HepG2 (cell line): ENCODE data around the gene RCC1. TPM values are rescaled to one million over a fixed set of nuclear protein-coding genes. Genes with fewer than 3 reads are reported as not detected.
A peak's percentile ranks its signal among the peaks of the same experiment; 100 is the strongest.
"Not testable (repeated sequence)": the region's sequence is repeated elsewhere in the genome, so short reads cannot be mapped to it uniquely, and the experiment has no call there.

ENCODE experiments used
- ATAC-seq: fragments of 200-7000 bp; cut with Tn5 transposase; 3 replicates; pipeline ENCODE4 v1.9.1; 2020; ENCODE audit warnings: mild to moderate bottlenecking, moderate library complexity
- BruUV-seq: library from RNA; stranded (reverse); fragments of 400-500 nt; replicated peaks from 2 replicates; lab custom pipeline; 2021; lab: Mats Ljungman, UMichigan
- CTCF ChIA-PET: fragments of 300-600 bp; formaldehyde crosslinking; extraction: SDS; loops from one replicate; lab custom pipeline; 2021; ENCODE audit warnings: low total read pairs, inconsistent platforms, low intra/inter-chr PET ratio; lab: Yijun Ruan, JAX
- POLR2A ChIA-PET: fragments of 350-600 bp; sonication (Branson Sonifier 250); formaldehyde crosslinking; loops from one replicate; lab custom pipeline; 2020; ENCODE audit warnings: antibody characterized with exemption, inconsistent platforms; lab: Yijun Ruan, JAX
- DNase-seq: peaks from one replicate; pipeline ENCODE4 v3.0.0-alpha.2; 2015; ENCODE audit warnings: low spot score
- FAIRE-seq: peaks from 3 replicates; lab custom pipeline; 2011; peaks lifted over from hg19 to GRCh38; lab: Jason Lieb, UNC
- H2AFZ ChIP-seq: one replicate; pipeline ENCODE4 v1.6.1; 2011; ENCODE audit warnings: low read length, inconsistent platforms
- H3K27ac ChIP-seq: fragments of 300-600 bp; 3 replicates; pipeline ENCODE4 v1.8.0; 2011; ENCODE audit warnings: mixed run types, mild to moderate bottlenecking, mixed read lengths, low read length, inconsistent platforms; ENCODE audit not compliant: insufficient read depth; ENCODE audit errors: extremely low read length
- H3K27me3 ChIP-seq, 2 experiments: fragments of 200-600 bp in 1 of 2; 2 replicates in 1 of 2; 3 replicates in 1 of 2; pipeline versions ENCODE4 v1.6.0 to v1.8.0; 2011; ENCODE audit warnings: low read length in 2 of 2, mild to moderate bottlenecking in 2 of 2, moderate library complexity in 2 of 2, inconsistent platforms in 1 of 2; ENCODE audit not compliant: insufficient read depth in 2 of 2, control insufficient read depth in 1 of 2
- H3K36me3 ChIP-seq, 2 experiments: fragments of 200-600 bp in 1 of 2; replicated peaks in 1 of 2; 2 replicates in 1 of 2; 3 replicates in 1 of 2; pipeline versions ENCODE4 v1.5.1 to v1.8.0; 2011; ENCODE audit warnings: low read length in 2 of 2, inconsistent platforms in 1 of 2; ENCODE audit not compliant: insufficient read depth in 2 of 2, control insufficient read depth in 1 of 2
- H3K4me1 ChIP-seq: 2 replicates; pipeline ENCODE4 v1.5.1; 2012; ENCODE audit warnings: low read length, inconsistent platforms; ENCODE audit not compliant: insufficient read depth
- H3K4me2 ChIP-seq: 2 replicates; pipeline ENCODE4 v1.6.0; 2011; ENCODE audit warnings: low read depth, low read length, inconsistent platforms
- H3K4me3 ChIP-seq, 3 experiments: fragments of 200-600 bp in 1 of 3; sonication (generic), shearing (Covaris generic) in 1 of 3; replicated peaks in 1 of 3; 2 replicates each; pipeline ENCODE4 v1.5.1; 2011 to 2016; ENCODE audit warnings: low read length in 3 of 3, inconsistent platforms in 2 of 3, low read depth in 2 of 3, mild to moderate bottlenecking in 2 of 3, control low read depth in 1 of 3, mixed read lengths in 1 of 3; ENCODE audit not compliant: insufficient read depth in 1 of 3
- H3K79me2 ChIP-seq: one replicate; pipeline ENCODE4 v1.6.1; 2011; ENCODE audit warnings: low read length, inconsistent platforms; ENCODE audit not compliant: insufficient read depth
- H3K9ac ChIP-seq: 2 replicates; pipeline ENCODE4 v1.6.0; 2011; ENCODE audit warnings: mild to moderate bottlenecking, low read depth, low read length, inconsistent platforms; ENCODE audit not compliant: insufficient read depth
- H3K9me3 ChIP-seq: 2 replicates; pipeline ENCODE4 v1.5.1; 2012; ENCODE audit warnings: mild to moderate bottlenecking, low read length
- H4K20me1 ChIP-seq: 2 replicates; pipeline ENCODE4 v1.6.0; 2011; ENCODE audit warnings: inconsistent platforms, mild to moderate bottlenecking, low read length, moderate library complexity; ENCODE audit not compliant: insufficient read depth
- AHDC1 ChIP-seq: sonication (generic); formaldehyde crosslinking; IDR thresholded peaks from 2 replicates; pipeline ENCODE4 v1.5.1; 2020; ENCODE audit warnings: mild to moderate bottlenecking, missing genetic modification reagents, borderline replicate concordance
- BRCA1 ChIP-seq: sonication (generic); formaldehyde crosslinking; IDR thresholded peaks from 2 replicates; pipeline ENCODE4 v1.4.0; 2020; ENCODE audit warnings: missing genetic modification reagents
- CBX2 ChIP-seq, 2 experiments: fragments of 200-600 bp in 1 of 2; sonication (generic); formaldehyde crosslinking in 1 of 2; IDR thresholded peaks; 2 replicates each; pipeline versions ENCODE4 v1.7.0 to v1.8.1; 2018 to 2022; ENCODE audit warnings: low read depth in 2 of 2, low read length in 1 of 2, mild to moderate bottlenecking in 1 of 2, missing genetic modification reagents in 1 of 2
- CEBPG ChIP-seq: IDR thresholded peaks from 2 replicates; pipeline ENCODE4 v1.6.1; 2016
- CERS6 ChIP-seq: sonication (generic); formaldehyde crosslinking; IDR thresholded peaks from 2 replicates; pipeline ENCODE4 v1.5.0; 2020; ENCODE audit warnings: missing genetic modification reagents
- DMAP1 ChIP-seq: IDR thresholded peaks from 2 replicates; pipeline ENCODE4 v1.6.1; 2016
- FOXK1 ChIP-seq: sonication (generic); formaldehyde crosslinking; IDR thresholded peaks from 2 replicates; pipeline ENCODE4 v1.4.0; 2020; ENCODE audit warnings: low read depth, missing genetic modification reagents, borderline replicate concordance
- GABPB1 ChIP-seq: IDR thresholded peaks from 2 replicates; pipeline ENCODE4 v1.6.1; 2016; ENCODE audit warnings: mild to moderate bottlenecking, missing genetic modification reagents, moderate library complexity, missing compliant biosample characterization
- HMGXB4 ChIP-seq, 2 experiments: sonication (generic) in 1 of 2; formaldehyde crosslinking in 1 of 2; IDR thresholded peaks; 2 replicates each; pipeline versions ENCODE4 v1.4.0 to v1.6.1; 2018 to 2020; ENCODE audit warnings: missing genetic modification reagents in 2 of 2, borderline replicate concordance in 1 of 2, low read depth in 1 of 2, mild to moderate bottlenecking in 1 of 2, missing biosample characterization in 1 of 2
- HNF4A ChIP-seq: sonication (generic); formaldehyde crosslinking; IDR thresholded peaks from 2 replicates; pipeline ENCODE4 v1.4.0; 2020; ENCODE audit warnings: missing genetic modification reagents
- MXI1 ChIP-seq: IDR thresholded peaks from 3 replicates; pipeline ENCODE4 v1.6.1; 2012; ENCODE audit warnings: low read depth, low read length, inconsistent platforms, borderline replicate concordance
- MYPOP ChIP-seq: sonication (generic); formaldehyde crosslinking; IDR thresholded peaks from 2 replicates; pipeline ENCODE4 v1.8.1; 2023; ENCODE audit warnings: mild to moderate bottlenecking, moderate library complexity, missing genetic modification reagents
- NR2C2 ChIP-seq: sonication (generic); formaldehyde crosslinking; IDR thresholded peaks from 2 replicates; pipeline ENCODE4 v1.4.0; 2020; ENCODE audit warnings: missing genetic modification reagents, mild to moderate bottlenecking, moderate library complexity, borderline replicate concordance
- WGBS: methylation state at CpG from one replicate; pipeline ENCODE4 v1.1.6; 2017; ENCODE audit warnings: low lambda C conversion rate; 5-methylcytosine and 5-hydroxymethylcytosine counted together
- in situ Hi-C: cut with HindIII; loops from 2 replicates; pipeline ENCODE4 v1.10.0; 2017; ENCODE audit warnings: low pct_unique_long_range_greater_than_20kb; ENCODE audit not compliant: extremely low pct_ligation_motif_present
- intact Hi-C: fragments of 100-400 bp; cut with micrococcal nuclease; formaldehyde crosslinking; loops from one replicate; pipeline ENCODE4 v1.10.0; 2022; ENCODE audit not compliant: unreplicated experiment
- polyA plus RNA-seq, 8 experiments: library from polyadenylated mRNA; depleted of rRNA in 3 of 8; stranded (reverse) in 7 of 8; unstranded in 1 of 8; fragments of >200 nt; fragmentation: Illumina TruSeq in 4 of 8; extraction: Trizol in 4 of 8; gene quantifications; 2 replicates each; pipeline versions ENCODE4 v1.2.1 to v1.2.3, GENCODE V29; 2011 to 2016; ENCODE audit warnings: low read depth in 4 of 8, missing spikeins in 1 of 8, mixed read lengths in 1 of 8; ENCODE audit not compliant: insufficient read depth in 1 of 8
- total RNA-seq, 5 experiments: library from RNA; depleted of rRNA; stranded (reverse); fragments of >200 nt; fragmentation: Illumina TruSeq; extraction: Trizol; gene quantifications; 2 replicates each; pipeline ENCODE4 v1.2.3, GENCODE V29; 2016; ENCODE audit warnings: low read depth in 1 of 5

Gene RCC1
- total and polyA plus RNA-seq, 2 of the 13 experiments (the other 11 are each of a cell fraction or from before 2014, with no cell fraction given), result 47.2 to 80.8 TPM

GRCh38 chr1:28470146-28470545, 35.7 kb upstream of the RCC1 start (continued):
- TF ChIP-seq CBX2 (IDR thresholded peaks at IDR 0.05; ENCODE audit: low read depth, low read length), result no peak
- TF ChIP-seq CBX2 (CRISPR knock-in tag; IDR thresholded peaks at IDR 0.05; ENCODE audit: low read depth), result no peak
- TF ChIP-seq CERS6 (CRISPR knock-in tag), result no peak
- TF ChIP-seq DMAP1, result no peak
- TF ChIP-seq BRCA1 (CRISPR knock-in tag), result no peak
- TF ChIP-seq FOXK1, result no peak
- TF ChIP-seq GABPB1, result no peak
- TF ChIP-seq AHDC1, result no peak
- TF ChIP-seq NR2C2 (CRISPR knock-in tag), result peak; percentile 43; the same call in 1 of the 2 replicates
- no peak for TF ChIP-seq MXI1
- peak; percentile 70 for TF ChIP-seq CEBPG (CRISPR knock-in tag)
- peak; percentile 27; the same call in 1 of the 2 replicates for TF ChIP-seq HNF4A
- no peak for TF ChIP-seq HMGXB4 (CRISPR knock-in tag; IDR thresholded peaks at IDR 0.05; ENCODE audit: borderline replicate concordance in 1 of 2, low read depth in 1 of 2)
- no peak for TF ChIP-seq MYPOP (CRISPR knock-in tag)
- TF ChIP-seq, all 625 proteins: peak for 6

GRCh38 chr1:28479497-28479896, 26.3 kb upstream of the RCC1 start:
- H3K4me1 ChIP-seq, POLR2A ChIA-PET, ATAC-seq, CTCF ChIA-PET, DNase-seq, H2AFZ ChIP-seq, H4K20me1 ChIP-seq, H3K4me2 ChIP-seq, H3K9ac ChIP-seq, in situ Hi-C loops, H3K9me3 ChIP-seq, BruUV-seq, H3K79me2 ChIP-seq, H3K27me3 ChIP-seq, FAIRE-seq, intact Hi-C loops, H3K27ac ChIP-seq, H3K4me3 ChIP-seq: not testable (repeated sequence)
- WGBS, result 95% methylated on average over 13 of the region's 13 CpGs
- H3K36me3 ChIP-seq, result peaks cover 13 to 63% of the 10 kb centered on the region in 2 experiments; a peak in 4 of 5 replicates
